ENCODE results near the gene CCR1.

DNA sequence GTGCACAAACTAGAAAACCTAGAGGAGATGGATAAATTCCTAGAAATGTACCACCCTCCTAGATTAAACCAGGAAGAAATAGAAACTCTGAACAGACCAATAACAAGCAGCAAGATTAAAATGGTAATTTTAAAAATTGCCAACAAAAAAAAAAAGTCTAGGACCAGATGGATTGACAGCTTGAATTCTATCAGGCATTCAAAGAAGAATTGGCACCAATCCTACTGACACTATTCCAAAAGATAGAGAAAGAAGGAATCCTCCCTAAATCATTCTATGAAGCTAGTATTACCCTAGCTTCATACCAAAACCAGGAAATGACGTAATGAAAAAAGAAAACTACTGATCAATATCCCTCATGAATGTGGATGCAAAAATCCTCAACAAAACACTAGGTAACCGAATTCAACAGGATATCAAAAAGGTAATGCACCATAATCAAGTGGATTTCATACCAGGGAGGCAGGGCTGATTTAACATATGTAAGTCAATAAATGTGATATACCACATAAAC is 10.1 kb upstream of the CCR1 start:
- TF ChIP-seq, protein P1, sequence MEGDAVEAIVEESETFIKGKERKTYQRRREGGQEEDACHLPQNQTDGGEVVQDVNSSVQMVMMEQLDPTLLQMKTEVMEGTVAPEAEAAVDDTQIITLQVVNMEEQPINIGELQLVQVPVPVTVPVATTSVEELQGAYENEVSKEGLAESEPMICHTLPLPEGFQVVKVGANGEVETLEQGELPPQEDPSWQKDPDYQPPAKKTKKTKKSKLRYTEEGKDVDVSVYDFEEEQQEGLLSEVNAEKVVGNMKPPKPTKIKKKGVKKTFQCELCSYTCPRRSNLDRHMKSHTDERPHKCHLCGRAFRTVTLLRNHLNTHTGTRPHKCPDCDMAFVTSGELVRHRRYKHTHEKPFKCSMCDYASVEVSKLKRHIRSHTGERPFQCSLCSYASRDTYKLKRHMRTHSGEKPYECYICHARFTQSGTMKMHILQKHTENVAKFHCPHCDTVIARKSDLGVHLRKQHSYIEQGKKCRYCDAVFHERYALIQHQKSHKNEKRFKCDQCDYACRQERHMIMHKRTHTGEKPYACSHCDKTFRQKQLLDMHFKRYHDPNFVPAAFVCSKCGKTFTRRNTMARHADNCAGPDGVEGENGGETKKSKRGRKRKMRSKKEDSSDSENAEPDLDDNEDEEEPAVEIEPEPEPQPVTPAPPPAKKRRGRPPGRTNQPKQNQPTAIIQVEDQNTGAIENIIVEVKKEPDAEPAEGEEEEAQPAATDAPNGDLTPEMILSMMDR (IDR thresholded peaks at IDR 0.05), result no peak
- TF ChIP-seq POLR2A (IDR thresholded peaks at IDR 0.05), result no peak
- no peak for TF ChIP-seq POLR2AphosphoS5 (IDR thresholded peaks at IDR 0.05)
